Kidney (tissue), 14 donors: ENCODE results near the gene LATS2. TPM values are rescaled to one million over a fixed set of nuclear protein-coding genes. Genes with fewer than 3 reads are reported as not detected.

Experiments used
- DNase-seq, 5 donors: peaks; one replicate each; pipeline ENCODE4 v3.0.0-alpha.2; 2013 to 2020
- FAIRE-seq: peaks from 2 replicates; lab custom pipeline; 2012; peaks lifted over from hg19 to GRCh38; lab: Jason Lieb, UNC
- H3K27ac ChIP-seq, 2 donors: one replicate each; pipeline ENCODE4 v1.7.0; 2013; ENCODE audit warnings: low read depth in 2 of 2, low read length in 2 of 2, inconsistent platforms in 1 of 2
- H3K27me3 ChIP-seq: one replicate; pipeline ENCODE4 v1.7.1; 2013; ENCODE audit warnings: low read length, inconsistent platforms; ENCODE audit not compliant: control insufficient read depth, insufficient read depth
- H3K36me3 ChIP-seq, 3 donors: one replicate each; pipeline versions ENCODE4 v1.7.0 to v1.7.1; 2013; ENCODE audit warnings: low read length in 3 of 3, control low read depth in 1 of 3, inconsistent platforms in 1 of 3; ENCODE audit not compliant: insufficient read depth in 3 of 3, control insufficient read depth in 2 of 3
- H3K4me1 ChIP-seq, 3 donors: one replicate each; pipeline versions ENCODE4 v1.7.0 to v1.7.1; 2013; ENCODE audit warnings: low read length in 3 of 3, inconsistent platforms in 1 of 3, low read depth in 1 of 3; ENCODE audit not compliant: control insufficient read depth in 2 of 3, insufficient read depth in 2 of 3
- H3K4me3 ChIP-seq, 3 donors: one replicate each; pipeline versions ENCODE4 v1.7.0 to v1.8.1; 2013; ENCODE audit warnings: low read length in 3 of 3, control low read depth in 1 of 3, inconsistent platforms in 1 of 3
- H3K9ac ChIP-seq, 3 donors: one replicate each; pipeline versions ENCODE4 v1.7.0 to v1.7.1; 2013; ENCODE audit warnings: low read length in 3 of 3, control low read depth in 1 of 3, inconsistent platforms in 1 of 3
- H3K9me3 ChIP-seq, 3 donors: one replicate each; pipeline versions ENCODE4 v1.7.0 to v1.7.1; 2013; ENCODE audit warnings: low read length in 3 of 3, control low read depth in 1 of 3, inconsistent platforms in 1 of 3; ENCODE audit not compliant: control insufficient read depth in 2 of 3, insufficient read depth in 1 of 3
- intact Hi-C: fragments of 100-400 bp; cut with DNase I; formaldehyde crosslinking; loops from one replicate; pipeline ENCODE4 v1.11.1; 2022
- polyA plus RNA-seq: library from polyadenylated mRNA; stranded (reverse); fragments of 350-450 nt; fragmentation: Illumina TruSeq; extraction: RNeasy Lipid Tissue Mini Kit (QIAGEN cat#74804); gene quantifications from one replicate; pipeline ENCODE4 v1.2.3, GENCODE V29; 2014; ENCODE audit warnings: low read depth, low replicate concordance; ENCODE audit not compliant: insufficient read depth
- total RNA-seq: library from RNA; stranded (reverse); fragmentation: NEBNext Ultra II Directional; extraction: Animal tissue kit (Norgen Biotek cat#: 25700); gene quantifications from one replicate; pipeline ENCODE4 v1.2.1, GENCODE V29; 2021
- TF ChIP-seq, protein P1 (sequence below): IDR thresholded peaks from 3 replicates; pipeline ENCODE4 v1.5.1; 2012; ENCODE audit warnings: mild to moderate bottlenecking, moderate library complexity, borderline replicate concordance; ENCODE audit not compliant: insufficient read depth; ENCODE audit errors: extremely low read depth
- donor health status: control.
- donor health status: control.
- donor health status: control.
- donor health status: control.
- donor health status: control.
- donor health status: DM: yes; HTN: yes; CAD: no.
- donor health status: Normal renal cell carcinoma (clear cell type).

Gene LATS2
- total and polyA plus RNA-seq, 2 donors from 2014 or later, result 5.5 to 26.3 TPM

GRCh38 chr13:21060338-21061028 is 903 bp downstream of the LATS2 start:
- FAIRE-seq (no peak), DNase-seq (peak; percentile 52 to 84 (median 66))
- Histone ChIP-seq H3K9me3 (no peaks in the 10 kb centered on the region), H3K36me3 (no peaks in the 10 kb centered on the region), H3K4me3 (peak overlapping the region; percentile 60 to 71 (median 66)), H3K27ac (peak overlapping the region; percentile 95 to 99), H3K4me1 (peaks cover 0 to 6% (median 4%) of the 10 kb centered on the region in 3 donors), H3K9ac (peak overlapping the region; percentile 43 to 88 (median 63)), H3K27me3 (no peaks in the 10 kb centered on the region)
- intact Hi-C loops, result no loop called here
- TF ChIP-seq, protein P1, sequence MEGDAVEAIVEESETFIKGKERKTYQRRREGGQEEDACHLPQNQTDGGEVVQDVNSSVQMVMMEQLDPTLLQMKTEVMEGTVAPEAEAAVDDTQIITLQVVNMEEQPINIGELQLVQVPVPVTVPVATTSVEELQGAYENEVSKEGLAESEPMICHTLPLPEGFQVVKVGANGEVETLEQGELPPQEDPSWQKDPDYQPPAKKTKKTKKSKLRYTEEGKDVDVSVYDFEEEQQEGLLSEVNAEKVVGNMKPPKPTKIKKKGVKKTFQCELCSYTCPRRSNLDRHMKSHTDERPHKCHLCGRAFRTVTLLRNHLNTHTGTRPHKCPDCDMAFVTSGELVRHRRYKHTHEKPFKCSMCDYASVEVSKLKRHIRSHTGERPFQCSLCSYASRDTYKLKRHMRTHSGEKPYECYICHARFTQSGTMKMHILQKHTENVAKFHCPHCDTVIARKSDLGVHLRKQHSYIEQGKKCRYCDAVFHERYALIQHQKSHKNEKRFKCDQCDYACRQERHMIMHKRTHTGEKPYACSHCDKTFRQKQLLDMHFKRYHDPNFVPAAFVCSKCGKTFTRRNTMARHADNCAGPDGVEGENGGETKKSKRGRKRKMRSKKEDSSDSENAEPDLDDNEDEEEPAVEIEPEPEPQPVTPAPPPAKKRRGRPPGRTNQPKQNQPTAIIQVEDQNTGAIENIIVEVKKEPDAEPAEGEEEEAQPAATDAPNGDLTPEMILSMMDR, result no peak

- Histone ChIP-seq H3K4me3 (peak overlapping the region; percentile 60 to 71 (median 66)), H3K27me3 (no peaks in the 10 kb centered on the region), H3K9me3 (no peaks in the 10 kb centered on the region), H3K27ac (peak overlapping the region; percentile 95 to 99), H3K4me1 (peaks cover 0 to 11% (median 6%) of the 10 kb centered on the region in 3 donors), H3K9ac (peak overlapping the region; percentile 43 to 88 (median 63)), H3K36me3 (no peaks in the 10 kb centered on the region)
- DNase-seq, result peak in 1 of 5 donors; percentile 66
- intact Hi-C loops, result no loop called here
- no peak for FAIRE-seq
- TF ChIP-seq, protein P1, result no peak
Measured at GRCh38 chr13:21059641-21060337, 1.6 kb downstream of the LATS2 start.

DNA sequence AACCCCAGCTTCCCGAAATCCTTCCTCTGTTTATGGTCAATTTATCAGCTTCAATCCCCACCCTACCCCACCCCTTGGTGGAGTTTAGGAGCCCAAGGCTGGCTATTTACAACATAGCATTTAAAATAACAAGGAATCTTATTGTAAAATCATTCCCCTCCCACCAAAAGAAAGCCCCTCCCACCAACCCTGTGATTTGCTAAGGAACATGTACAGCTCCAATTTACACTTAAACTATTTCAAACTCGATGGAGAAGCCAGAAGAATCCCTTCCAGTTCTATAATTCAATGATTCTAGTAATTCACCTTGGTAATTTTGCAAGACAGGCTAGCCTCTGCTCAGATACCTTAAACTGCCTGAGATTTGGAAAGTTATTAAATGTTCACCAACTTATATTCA is 3.0 kb downstream of the LATS2 start:
- Histone ChIP-seq H3K4me3 (no peak overlapping the region), H3K27ac (no peak overlapping the region), H3K4me1 (peaks cover 0 to 18% (median 6%) of the 10 kb centered on the region in 3 donors), H3K9me3 (no peaks in the 10 kb centered on the region), H3K27me3 (no peaks in the 10 kb centered on the region), H3K9ac (no peak overlapping the region), H3K36me3 (no peaks in the 10 kb centered on the region)
- TF ChIP-seq, protein P1, result no peak
- intact Hi-C loops, result no loop called here
- DNase-seq (peak in 2 of 5 donors; percentile 43 to 62), FAIRE-seq (no peak)
